Peyer's patch (tissue), 4 donors: Measurements from ENCODE around the gene HIVEP2.

Experiments
- POLR2A ChIP-seq, 2 donors: fragments of 450-650 bp; IDR thresholded peaks; one replicate each; pipeline ENCODE4 v1.5.1; 2017; ENCODE audit warnings: antibody characterized with exemption in 2 of 2, mild to moderate bottlenecking in 2 of 2, moderate library complexity in 2 of 2
- TF ChIP-seq, protein P1 (sequence below), 6 experiments: fragments of 450-650 bp in 4 of 6; fragments of 200-600 bp in 2 of 6; sonication (generic) in 1 of 6; IDR thresholded peaks; one replicate each; pipeline ENCODE4 v1.5.1; 2017 to 2019; ENCODE audit warnings: antibody characterized with exemption in 6 of 6, mild to moderate bottlenecking in 3 of 6, moderate library complexity in 1 of 6

GRCh38 chr6:142756215-142756630, 188.8 kb downstream of the HIVEP2 start:
- TF ChIP-seq POLR2A (IDR thresholded peaks at IDR 0.05), result no peak
- TF ChIP-seq, protein P1, sequence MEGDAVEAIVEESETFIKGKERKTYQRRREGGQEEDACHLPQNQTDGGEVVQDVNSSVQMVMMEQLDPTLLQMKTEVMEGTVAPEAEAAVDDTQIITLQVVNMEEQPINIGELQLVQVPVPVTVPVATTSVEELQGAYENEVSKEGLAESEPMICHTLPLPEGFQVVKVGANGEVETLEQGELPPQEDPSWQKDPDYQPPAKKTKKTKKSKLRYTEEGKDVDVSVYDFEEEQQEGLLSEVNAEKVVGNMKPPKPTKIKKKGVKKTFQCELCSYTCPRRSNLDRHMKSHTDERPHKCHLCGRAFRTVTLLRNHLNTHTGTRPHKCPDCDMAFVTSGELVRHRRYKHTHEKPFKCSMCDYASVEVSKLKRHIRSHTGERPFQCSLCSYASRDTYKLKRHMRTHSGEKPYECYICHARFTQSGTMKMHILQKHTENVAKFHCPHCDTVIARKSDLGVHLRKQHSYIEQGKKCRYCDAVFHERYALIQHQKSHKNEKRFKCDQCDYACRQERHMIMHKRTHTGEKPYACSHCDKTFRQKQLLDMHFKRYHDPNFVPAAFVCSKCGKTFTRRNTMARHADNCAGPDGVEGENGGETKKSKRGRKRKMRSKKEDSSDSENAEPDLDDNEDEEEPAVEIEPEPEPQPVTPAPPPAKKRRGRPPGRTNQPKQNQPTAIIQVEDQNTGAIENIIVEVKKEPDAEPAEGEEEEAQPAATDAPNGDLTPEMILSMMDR (IDR thresholded peaks at IDR 0.05), result no peak
